Measurements from ENCODE around the gene CD2.
A peak's percentile ranks its signal among the peaks of the same experiment; 100 is the strongest.
"Not testable (repeated sequence)": the region's sequence is repeated elsewhere in the genome, so short reads cannot be mapped to it uniquely, and the experiment has no call there.

The CD2 gene

GRCh38 chr1:116755681-116756080 is 1.5 kb downstream of the CD2 start:
- no peak for DNase-seq (ENCODE audit: low read depth, low spot score)
- no peak overlapping the region for H3K27ac ChIP-seq

GRCh38 chr1:116756092-116756491 is 1.9 kb downstream of the CD2 start:
- not testable (repeated sequence) for H3K27ac ChIP-seq; DNase-seq (ENCODE audit: low read depth, low spot score)

DNA sequence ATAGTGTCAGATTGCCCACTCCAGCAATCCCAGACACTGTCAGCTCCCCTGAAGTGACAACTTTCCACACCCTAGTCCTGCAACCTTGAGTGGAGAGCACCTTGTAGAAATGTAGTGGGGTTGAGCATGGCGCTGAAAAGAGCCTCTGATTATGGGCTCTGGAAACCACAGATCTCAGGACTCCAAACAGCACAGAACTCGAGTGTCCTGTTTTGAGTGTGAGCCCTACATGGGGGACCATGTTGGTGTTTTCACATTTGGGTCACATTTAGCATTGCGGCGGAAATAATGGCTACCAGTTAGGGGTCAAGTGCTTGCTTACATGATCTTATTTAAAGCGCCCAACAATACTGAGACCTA is 4.2 kb downstream of the CD2 start:
- DNase-seq (ENCODE audit: low read depth, low spot score), result not testable (repeated sequence)

GRCh38 chr1:116759636-116760035 is 5.4 kb downstream of the CD2 start:
- DNase-seq (ENCODE audit: low read depth, low spot score), result no peak
- no peak overlapping the region for H3K27ac ChIP-seq

More for the DNA sequence above, 4.2 kb downstream of the CD2 start:
- not testable (repeated sequence) for H3K27ac ChIP-seq

GRCh38 chr1:116760487-116760886 is 6.3 kb downstream of the CD2 start:
- no peak overlapping the region for H3K27ac ChIP-seq
- no peak for DNase-seq (ENCODE audit: low read depth, low spot score)

DNA sequence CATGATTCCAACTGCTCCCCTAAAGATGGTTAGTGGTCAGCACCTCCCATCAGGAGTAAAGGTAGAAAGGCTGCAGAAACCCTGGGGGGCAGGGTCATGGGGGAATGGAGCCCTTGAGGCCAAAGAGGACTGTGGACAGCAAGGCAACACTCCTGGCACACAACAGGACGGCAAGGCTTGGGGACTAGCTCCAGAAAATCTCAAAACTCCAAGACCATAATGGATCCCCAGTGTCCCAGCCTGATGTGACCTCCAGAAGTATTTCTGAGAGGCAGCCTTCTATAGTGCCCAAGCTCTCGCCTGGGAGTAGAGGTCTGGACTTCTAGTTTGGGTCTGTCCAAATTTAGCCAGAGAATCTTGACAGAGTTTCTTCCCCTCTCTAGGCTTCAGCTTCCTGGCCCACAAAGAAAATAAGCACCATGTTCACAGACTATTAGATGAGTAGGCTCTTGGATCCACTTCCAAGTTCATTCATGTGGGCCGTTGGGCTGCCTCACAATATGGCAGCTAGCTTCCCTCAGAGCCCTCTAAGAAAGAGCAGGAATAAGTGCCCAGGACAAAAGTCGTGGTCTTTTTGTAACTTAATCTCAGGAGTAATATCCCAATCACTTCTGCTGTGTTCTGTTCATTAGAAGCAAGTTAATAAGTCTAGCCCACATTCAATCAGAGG is 6.9 kb downstream of the CD2 start:
- no peak for DNase-seq (ENCODE audit: low read depth, low spot score)
- H3K27ac ChIP-seq, result no peak overlapping the region

DNA sequence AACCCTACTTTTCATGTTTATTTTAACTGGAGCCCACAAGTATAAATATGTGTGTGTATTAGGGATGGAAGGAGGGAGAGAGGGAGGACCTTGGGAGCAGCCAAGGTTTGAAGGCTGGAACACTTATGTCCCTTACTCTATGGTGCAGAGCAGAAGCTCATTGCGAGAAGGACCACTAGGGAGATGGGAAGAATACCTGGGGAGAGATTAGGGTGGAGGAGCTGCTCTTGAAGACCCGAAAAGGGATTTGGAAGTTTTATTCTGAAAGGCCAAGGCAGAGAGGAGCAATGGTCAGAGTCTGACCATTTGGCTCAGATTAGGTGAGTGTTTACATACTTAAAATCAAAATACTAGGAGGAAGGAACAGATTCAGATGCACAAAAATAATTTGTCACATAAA is 8.1 kb downstream of the CD2 start:
- H3K27ac ChIP-seq, result no peak overlapping the region
- DNase-seq (ENCODE audit: low read depth, low spot score), result no peak

DNA sequence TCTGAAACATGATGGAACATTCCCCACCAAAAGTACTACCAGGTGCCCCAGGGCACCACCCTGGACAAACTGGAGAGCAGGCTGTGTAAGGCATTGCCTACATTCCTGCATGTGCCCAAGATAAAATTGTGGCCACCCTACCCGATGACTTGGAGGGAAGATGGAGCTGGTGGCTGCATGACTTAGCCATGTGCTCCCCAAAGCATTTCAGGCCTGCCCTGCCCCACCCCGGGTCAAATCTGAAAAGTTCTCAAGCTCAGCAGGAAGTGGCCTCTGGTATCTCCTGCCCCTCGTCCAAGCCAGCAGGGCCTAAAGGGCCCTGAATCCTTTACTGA is 8.5 kb downstream of the CD2 start:
- DNase-seq (ENCODE audit: low read depth, low spot score), result no peak
- H3K27ac ChIP-seq, result no peak overlapping the region

DNA sequence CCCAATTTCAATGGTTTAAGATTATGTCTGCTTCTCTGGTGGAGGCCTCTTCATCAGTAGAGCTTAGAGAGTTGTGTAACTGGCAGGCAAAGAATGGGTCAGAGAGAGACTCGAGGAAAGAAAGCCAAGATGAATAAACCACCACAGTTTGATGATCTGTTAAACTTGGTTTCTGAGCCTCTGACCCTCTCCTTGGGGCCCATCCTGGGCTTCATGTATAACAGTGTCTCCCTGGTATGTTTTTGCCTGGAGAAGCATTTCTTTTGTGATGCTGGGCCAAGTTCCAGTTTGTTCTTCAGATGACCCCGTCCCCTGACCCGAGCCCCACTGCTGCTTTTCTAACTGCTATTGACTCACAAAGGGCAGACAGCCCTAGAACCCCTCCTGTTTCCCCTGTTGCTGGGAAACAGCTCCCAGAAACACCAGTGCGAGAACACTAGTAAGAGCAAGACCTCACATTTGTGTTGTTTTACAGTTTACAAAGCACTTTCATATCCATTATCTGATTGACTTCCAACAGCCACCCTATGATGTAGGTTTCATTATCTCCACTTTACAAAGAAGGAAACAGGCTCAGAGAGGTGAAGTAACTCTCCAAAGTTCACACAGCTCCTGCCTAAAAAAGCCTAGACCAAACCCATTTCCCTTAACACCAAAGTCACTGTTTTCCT is 9.0 kb downstream of the CD2 start:
- no peak for DNase-seq (ENCODE audit: low read depth, low spot score)
- no peak overlapping the region for H3K27ac ChIP-seq

DNA sequence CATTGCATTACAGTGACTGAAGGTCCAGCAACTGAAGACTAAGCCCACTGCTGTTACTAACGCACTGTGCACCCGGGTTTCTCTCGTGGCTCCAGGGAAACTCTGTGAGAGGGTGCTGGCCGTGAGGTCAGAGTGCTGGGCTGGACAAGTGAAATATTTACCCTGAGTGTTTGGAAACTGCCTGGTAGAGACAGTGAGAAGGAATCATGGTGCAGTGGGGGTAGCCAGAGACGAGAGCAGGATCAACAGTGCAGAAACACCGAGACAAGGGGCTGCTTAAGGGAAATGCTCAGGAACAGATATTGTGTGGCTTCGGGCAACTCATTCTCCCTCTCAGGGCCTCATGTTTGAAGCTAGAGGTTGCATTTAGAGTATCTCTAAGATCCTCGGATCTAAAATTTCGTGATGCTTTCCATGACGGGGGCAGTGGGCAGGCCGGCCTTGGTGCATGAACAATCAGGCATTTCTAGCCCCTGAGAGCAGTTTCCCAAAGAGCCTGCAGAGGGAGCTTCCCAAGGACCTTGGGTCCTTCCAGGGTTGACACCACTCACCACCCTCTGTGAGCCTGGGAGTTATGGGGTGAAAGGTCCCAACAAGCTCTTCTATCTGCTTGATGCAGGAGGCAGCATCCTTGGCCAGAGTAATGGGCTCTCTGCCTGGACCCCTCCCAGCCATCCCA is 9.7 kb downstream of the CD2 start:
- H3K27ac ChIP-seq, result no peak overlapping the region
- no peak for DNase-seq (ENCODE audit: low read depth, low spot score)

DNA sequence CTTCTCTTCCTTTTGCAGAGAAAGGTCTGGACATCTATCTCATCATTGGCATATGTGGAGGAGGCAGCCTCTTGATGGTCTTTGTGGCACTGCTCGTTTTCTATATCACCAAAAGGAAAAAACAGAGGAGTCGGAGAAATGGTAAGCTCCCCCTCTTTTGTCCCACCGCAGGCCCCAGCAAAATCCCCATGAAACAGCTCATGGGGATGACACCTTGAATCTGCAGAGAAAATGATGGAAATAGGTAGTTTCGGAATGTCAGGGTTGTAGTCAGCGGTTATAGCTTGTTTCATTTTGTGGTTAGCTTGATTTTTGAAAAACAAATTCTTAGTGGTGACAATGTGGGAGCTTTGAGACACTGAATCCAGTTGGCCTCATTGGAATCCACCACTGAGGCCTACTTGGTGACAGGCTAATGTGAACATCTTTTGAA is 10.3 kb downstream of the CD2 start:
- H3K27ac ChIP-seq, result no peak overlapping the region
- DNase-seq (ENCODE audit: low read depth, low spot score), result no peak

DNA sequence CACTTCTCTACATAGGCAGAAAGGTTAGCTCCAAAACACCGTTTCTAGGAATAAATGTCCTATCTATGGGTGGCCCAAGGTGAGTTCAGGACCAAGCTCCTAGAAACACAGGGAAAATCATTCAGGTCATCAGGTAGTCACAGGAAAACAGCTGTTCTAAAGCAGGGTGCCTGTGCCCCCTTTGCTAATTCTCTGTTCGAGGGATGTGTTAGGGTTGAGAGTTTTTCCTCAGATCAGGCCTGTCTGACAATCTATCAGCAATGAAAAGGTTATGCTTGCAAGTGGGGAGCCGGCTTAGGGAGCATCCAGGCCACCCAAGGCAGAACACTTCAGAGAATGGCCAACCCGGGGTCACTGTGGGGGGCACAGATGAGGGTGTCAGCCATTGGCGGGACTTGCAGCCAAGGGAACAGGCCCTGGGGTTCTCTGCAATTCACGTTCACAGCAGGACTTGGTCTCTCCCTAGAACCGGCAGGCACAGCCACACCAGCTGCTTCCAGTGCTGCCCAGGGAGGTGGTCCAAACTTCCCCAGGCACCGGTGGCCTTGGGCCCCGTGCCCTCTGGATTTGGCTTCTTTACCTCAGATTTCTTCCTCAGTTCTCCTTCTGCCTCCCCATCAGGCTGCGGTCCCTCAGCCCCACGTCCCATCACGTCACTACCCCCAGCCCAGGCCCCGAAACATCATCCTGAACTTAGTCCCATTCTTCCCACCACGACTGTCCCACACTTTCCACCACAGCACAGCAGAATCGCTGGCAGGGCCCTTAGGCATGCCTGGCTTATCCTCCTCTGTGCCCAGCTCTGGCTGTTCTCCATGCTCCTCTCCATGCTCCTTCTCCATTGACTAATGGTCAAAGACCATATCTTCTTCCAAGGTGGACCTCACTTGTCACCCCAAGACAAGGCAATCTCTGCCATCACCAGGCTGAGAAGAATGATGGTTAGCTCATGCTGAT is 11.0 kb downstream of the CD2 start:
- H3K27ac ChIP-seq, result no peak overlapping the region
- no peak for DNase-seq (ENCODE audit: low read depth, low spot score)

DNA sequence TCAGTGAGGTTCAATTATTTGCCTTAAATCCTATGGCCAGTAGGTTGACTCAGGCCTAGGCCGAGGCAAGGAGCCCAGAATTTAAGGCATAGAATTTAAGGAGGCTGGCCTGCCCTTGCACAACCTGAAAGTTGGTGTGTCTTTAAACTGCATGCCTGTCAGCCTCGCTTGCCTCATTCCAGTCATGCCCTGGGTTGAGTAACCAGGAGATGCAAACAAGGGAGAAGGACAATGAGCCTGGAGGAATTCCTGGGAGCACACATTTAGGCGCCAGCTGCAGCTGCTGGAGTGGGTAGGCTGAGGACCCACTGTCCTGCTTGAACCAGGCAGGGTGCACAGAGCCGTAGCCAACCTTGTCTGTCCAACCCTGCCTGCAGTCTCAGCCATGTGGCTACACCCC is 11.7 kb downstream of the CD2 start:
- no peak overlapping the region for H3K27ac ChIP-seq
- peak; percentile 20 for DNase-seq (ENCODE audit: low read depth, low spot score)

DNA sequence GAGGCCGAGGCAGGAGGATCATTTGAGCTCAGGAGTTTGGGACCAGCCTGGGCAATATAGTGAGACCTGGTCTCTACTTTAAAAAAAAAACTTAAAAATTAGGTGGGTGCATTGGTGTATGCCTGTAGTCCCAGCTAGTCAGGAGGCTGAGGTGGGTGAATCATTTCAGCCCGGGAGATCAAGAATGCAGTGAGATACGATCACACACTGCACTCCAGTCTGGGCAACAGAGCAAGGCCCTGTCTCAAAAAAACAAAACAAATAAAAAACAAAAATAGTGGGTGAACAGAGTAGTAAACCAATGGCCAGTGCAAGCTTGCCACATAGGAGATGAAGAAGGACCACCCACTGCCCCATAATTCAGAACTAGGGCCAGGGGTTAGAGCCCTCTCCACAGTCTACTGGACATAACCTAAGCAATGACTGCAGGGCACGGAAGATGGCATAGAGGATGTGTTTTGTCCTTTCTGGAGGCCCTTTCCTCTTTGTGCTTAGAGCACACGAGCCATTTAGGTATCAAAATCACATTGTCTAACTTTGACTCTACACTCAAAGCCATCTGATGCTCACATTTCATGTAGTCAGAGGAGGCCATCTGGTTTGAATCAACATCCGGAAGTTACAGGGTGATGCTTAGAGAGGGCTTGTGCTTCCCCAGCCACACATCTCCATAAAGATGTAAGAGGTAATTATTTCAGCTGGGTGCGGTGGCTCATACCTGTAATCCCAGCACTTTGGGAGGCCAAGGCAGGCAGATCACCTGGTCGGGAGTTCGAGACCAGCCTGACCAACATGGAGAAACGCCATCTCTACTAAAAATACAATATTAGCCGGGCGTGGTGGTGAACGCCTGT is 12.6 kb downstream of the CD2 start:
- no peak overlapping the region for H3K27ac ChIP-seq
- no peak for DNase-seq (ENCODE audit: low read depth, low spot score)

DNA sequence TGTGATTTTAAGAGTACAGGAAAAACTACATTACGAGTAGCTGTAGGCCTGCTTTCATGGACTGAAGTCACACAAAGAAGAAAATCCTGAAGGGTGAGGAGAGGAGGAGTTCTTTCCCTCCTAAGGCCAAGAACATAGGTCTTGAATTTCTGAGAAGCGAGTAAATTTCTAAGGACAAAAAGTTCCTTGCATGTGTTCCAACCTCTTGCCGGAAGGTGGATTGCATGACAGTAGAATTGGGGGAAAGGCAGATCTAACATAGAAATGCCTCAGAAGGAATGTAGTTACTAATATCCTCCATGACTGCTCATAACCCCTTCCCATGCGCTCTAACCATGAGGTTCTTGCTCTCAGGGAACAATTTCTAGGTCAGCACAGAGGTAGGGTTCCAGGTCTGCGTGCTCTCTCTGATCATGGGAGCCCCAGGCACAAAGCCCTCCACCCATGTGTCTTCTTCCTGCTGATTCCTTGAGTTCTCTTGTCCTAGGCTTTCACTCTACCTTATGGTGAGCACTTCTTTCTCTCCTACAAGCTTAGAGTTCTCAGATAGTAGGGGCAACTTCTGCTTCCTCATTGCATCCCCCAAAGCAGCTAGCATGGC is 13.7 kb downstream of the CD2 start:
- DNase-seq (ENCODE audit: low read depth, low spot score), result no peak
- no peak overlapping the region for H3K27ac ChIP-seq

GRCh38 chr1:116768416-116769103 is 14.3 kb downstream of the CD2 start:
- no peak overlapping the region for H3K27ac ChIP-seq
- no peak for DNase-seq (ENCODE audit: low read depth, low spot score)

DNA sequence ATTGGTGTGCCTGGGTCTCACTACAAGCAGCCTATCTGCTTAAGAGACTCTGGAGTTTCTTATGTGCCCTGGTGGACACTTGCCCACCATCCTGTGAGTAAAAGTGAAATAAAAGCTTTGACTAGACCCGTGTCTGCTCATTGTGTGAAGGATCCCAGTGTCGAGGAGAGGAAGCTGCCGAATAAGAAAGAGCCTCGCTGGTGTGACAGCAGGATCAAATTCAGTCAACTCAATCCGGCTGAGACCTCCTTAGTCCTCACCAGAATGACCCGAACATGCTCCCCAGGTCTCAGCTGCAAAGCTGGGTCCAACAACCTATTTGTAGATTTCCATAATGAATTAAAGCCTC is 14.8 kb downstream of the CD2 start:
- H3K27ac ChIP-seq, result no peak overlapping the region
- DNase-seq (ENCODE audit: low read depth, low spot score), result no peak

DNA sequence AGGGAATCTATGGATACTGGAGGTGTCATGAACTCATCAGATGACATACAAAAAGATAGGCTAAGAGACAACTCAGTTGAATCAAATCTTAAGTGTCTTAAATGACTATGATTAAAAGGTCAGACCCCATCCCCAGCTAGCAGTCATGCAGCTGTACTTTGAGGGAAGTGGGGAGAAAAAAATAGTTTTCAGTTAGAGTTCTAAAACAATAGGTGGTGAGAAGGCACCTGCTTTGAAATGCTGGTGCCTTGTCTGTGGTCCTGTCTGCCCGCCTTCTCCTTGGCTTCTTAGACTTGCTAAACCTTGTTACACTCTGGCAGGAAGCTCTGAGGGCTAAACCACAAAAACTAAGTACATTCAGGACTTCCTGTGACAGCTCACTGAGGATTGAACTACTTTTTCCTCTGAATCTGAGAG is 15.3 kb downstream of the CD2 start:
- no peak for DNase-seq (ENCODE audit: low read depth, low spot score)
- no peak overlapping the region for H3K27ac ChIP-seq

- no peak for DNase-seq (ENCODE audit: low read depth, low spot score)
- H3K27ac ChIP-seq, result no peak overlapping the region
These were observed 15.8 kb downstream of the CD2 start for GRCh38 chr1:116769994-116770393.
